T1000 (cell line): ENCODE measurements around the gene DEGS1.
A peak's percentile ranks its signal among the peaks of the same experiment; 100 is the strongest.
"Not testable (repeated sequence)": the region's sequence is repeated elsewhere in the genome, so short reads cannot be mapped to it uniquely, and the experiment has no call there.

Experiments
- DNase-seq: peaks from one replicate; lab custom pipeline; 2025; ENCODE audit warnings: mixed read lengths; lab: John Stamatoyannopoulos, UW

DEGS1 gene

GRCh38 chr1:224180783-224181452, 2.1 kb upstream of the DEGS1 start:
- DNase-seq: no peak

- DNase-seq: no peak
Observed at GRCh38 chr1:224181453-224181810, 1.6 kb upstream of the DEGS1 start.

- no peak for DNase-seq
Observed at GRCh38 chr1:224182057-224182865, 779 bp upstream of the DEGS1 start.

- peak; percentile 67 for DNase-seq
Observed at GRCh38 chr1:224183591-224184312, 712 bp downstream of the DEGS1 start.

GRCh38 chr1:224185208-224185607, 2.2 kb downstream of the DEGS1 start:
- DNase-seq: no peak

- DNase-seq: no peak
Observed at GRCh38 chr1:224188286-224188685, 5.2 kb downstream of the DEGS1 start.

GRCh38 chr1:224189561-224189960, 6.5 kb downstream of the DEGS1 start:
- no peak for DNase-seq

GRCh38 chr1:224192082-224192788, 9.2 kb downstream of the DEGS1 start:
- DNase-seq: no peak

GRCh38 chr1:224193319-224193966, 10.4 kb downstream of the DEGS1 start:
- no peak for DNase-seq

GRCh38 chr1:224196813-224197600, 14.0 kb downstream of the DEGS1 start:
- no peak for DNase-seq

GRCh38 chr1:224198572-224198971, 15.5 kb downstream of the DEGS1 start:
- DNase-seq: no peak

GRCh38 chr1:224199679-224200078, 16.6 kb downstream of the DEGS1 start:
- DNase-seq: no peak

- DNase-seq: no peak
Observed at GRCh38 chr1:224201383-224201782, 18.3 kb downstream of the DEGS1 start.

- no peak for DNase-seq
Observed at GRCh38 chr1:224201853-224202252, 18.8 kb downstream of the DEGS1 start.

GRCh38 chr1:224203243-224204016, 20.4 kb downstream of the DEGS1 start:
- DNase-seq: peak; percentile 6

GRCh38 chr1:224205438-224205840, 22.4 kb downstream of the DEGS1 start:
- peak; percentile 37 for DNase-seq

- DNase-seq: not testable (repeated sequence)
Observed at GRCh38 chr1:224205931-224206538, 23.0 kb downstream of the DEGS1 start.

GRCh38 chr1:224211206-224211962, 28.3 kb downstream of the DEGS1 start:
- peak; percentile 7 for DNase-seq

- no peak for DNase-seq
Observed at GRCh38 chr1:224212618-224213061, 29.6 kb downstream of the DEGS1 start.
